ENCODE measurements around the gene DNAJC1.
"Not testable (repeated sequence)": the region's sequence is repeated elsewhere in the genome, so short reads cannot be mapped to it uniquely, and the experiment has no call there.

The DNAJC1 gene

GRCh38 chr10:21899736-21900135, 103.8 kb downstream of the DNAJC1 start:
- no peak for DNase-seq

GRCh38 chr10:21895932-21896331, 107.6 kb downstream of the DNAJC1 start:
- DNase-seq = no peak

DNA sequence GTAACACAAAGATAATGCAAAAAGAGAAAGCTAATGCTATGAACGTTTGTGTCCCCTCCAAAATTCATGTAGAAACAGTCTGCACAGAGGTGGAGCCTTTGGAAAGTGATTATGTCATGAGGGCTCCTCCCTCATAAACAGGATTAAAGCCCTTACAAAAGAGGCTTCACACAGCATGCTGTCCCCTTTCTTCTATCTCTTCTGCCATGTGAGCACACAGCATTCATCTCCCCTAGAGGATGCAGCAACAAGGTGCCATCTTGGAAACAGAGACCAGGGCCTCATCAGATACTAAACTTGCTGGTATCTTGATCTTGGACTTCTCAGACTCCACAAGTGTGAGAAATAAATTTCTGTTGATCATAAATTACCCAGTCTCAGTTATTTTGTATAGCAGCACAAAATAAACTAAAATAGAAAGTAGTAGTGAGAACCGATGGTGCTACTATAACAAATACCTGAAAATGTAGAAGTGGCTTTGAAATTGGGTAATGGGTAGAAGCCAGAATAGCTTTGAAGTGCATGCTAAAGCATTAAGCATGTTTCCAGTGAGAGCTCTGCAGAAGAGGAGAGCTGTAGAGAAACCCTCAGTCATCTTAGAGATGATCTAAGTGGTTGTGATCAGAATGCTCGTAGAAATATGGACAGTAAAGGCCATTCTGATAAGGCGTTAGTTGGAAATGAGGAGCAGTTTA, 108.7 kb downstream of the DNAJC1 start:
- DNase-seq = no peak

GRCh38 chr10:21891439-21891838, 112.1 kb downstream of the DNAJC1 start:
- no peak for DNase-seq

- no peak for DNase-seq
Measured at GRCh38 chr10:21889477-21890275, 113.9 kb downstream of the DNAJC1 start.

DNA sequence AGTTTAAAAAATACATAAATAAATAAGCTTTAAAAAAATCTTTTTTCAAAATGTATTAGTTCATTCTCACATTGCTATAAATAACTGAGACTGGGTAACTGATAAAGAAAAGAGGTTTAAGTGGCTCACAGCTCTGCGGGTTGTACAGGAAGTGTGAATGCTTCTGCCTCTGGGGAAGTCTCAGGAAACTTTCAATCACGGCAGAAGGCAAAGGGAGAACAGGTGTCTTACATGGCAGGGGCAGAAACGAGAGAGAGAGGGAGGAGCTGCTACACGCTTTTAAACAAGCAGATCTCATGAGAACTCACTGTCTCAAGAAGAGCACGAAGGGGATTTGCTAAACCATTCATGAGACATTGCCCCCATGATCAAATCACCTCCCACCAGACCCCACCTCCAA, 114.6 kb downstream of the DNAJC1 start:
- DNase-seq = no peak

DNA sequence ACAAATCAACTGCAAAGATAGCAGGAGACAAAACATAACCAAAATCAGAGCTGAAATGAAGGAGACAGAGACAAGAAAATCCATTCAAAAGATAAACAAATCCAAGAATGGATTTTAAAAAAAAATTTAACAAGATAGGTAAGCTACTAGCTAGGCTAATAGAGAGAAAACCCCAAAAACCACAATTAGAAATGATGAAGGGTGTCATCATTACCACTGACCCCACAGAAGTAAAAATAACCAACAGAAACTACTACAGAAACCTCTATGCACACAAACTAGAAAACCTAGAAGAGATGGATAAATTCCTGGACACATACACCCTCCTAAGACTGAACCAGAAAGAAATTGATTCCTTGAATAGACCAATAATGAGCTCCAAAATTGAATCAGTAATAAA, 117.6 kb downstream of the DNAJC1 start:
- DNase-seq = no peak

GRCh38 chr10:21873198-21873597, 130.3 kb downstream of the DNAJC1 start:
- no peak for DNase-seq

DNA sequence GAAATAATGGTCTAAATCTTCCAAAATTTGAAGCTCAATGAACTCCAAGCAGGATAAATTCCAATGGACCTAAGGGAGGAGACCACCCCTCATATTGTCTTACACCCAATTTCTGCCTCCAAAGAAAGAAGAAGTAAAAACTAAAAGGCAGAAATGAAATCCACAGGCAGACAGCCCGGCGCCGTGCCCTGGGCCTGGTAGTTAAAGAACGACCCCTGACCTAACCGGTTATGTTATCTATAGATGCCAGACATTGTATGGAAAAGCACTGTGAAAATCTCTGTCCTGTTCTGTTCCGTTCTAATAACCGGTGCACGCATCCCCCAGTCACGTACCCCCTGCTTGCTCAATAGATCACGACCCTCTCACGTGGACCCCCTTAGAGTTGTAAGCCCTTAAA, 130.8 kb downstream of the DNAJC1 start:
- DNase-seq = not testable (repeated sequence)

- no peak for DNase-seq
Measured at GRCh38 chr10:21870849-21871248, 132.7 kb downstream of the DNAJC1 start.

GRCh38 chr10:21869087-21869486, 134.4 kb downstream of the DNAJC1 start:
- DNase-seq = not testable (repeated sequence)

DNA sequence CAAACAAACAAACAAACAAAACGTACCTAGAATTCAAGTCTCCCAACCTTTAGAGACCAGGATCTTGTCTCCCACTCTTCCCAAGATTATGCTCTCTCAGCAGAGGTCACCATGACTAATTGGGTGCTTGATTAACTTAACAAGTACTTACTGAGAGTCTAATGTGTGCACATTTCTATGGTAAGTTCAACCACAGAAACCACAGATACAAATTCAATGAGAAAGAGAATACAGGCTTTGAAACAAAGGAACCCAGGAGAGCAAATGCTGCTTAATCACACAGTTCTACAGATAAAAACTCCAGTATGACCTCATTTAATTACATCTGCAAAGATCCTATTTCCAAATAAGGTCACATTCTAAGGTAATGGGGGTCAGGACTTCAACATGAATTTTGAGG, 142.8 kb downstream of the DNAJC1 start:
- no peak for DNase-seq

GRCh38 chr10:21858455-21858854, 145.1 kb downstream of the DNAJC1 start:
- no peak for DNase-seq

- no peak for DNase-seq
Measured at GRCh38 chr10:21849607-21850006, 153.9 kb downstream of the DNAJC1 start.

DNA sequence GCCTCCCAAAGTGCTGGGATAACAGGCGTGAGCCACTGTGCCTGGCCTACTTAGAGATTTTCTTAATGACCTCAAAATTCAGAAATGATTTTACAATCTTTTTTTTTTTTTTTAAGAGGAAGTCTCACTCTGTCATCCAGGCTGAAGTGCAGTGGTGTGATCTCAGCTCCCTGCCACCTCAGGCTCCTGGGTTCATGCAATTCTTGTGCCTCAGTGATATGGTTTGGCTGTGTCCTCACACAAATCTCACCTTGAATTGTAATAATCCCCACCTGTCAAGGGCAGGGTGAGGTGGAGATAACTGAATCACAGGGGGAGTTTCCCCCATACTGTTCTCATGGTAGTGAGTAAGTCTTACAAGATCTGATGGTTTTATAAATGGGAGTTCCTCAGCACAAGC, 159.9 kb downstream of the DNAJC1 start:
- no peak for DNase-seq

DNA sequence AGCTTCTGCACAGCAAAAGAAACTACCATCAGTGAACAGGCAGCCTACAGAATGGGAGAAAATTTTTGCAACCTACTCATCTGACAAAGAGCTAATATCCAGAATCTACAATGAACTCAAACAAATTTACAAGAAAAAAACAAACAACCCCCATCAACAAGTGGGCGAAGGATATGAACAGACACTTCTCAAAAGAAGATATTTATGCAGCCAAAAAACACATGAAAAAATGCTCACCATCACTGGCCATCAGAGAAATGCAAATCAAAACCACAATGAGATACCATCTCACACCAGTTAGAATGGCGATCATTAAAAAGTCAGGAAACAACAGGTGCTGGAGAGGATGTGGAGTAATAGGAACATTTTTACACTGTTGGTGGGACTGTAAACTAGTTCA, 162.3 kb downstream of the DNAJC1 start:
- not testable (repeated sequence) for DNase-seq

GRCh38 chr10:21837487-21837886, 166.0 kb downstream of the DNAJC1 start:
- not testable (repeated sequence) for DNase-seq

DNA sequence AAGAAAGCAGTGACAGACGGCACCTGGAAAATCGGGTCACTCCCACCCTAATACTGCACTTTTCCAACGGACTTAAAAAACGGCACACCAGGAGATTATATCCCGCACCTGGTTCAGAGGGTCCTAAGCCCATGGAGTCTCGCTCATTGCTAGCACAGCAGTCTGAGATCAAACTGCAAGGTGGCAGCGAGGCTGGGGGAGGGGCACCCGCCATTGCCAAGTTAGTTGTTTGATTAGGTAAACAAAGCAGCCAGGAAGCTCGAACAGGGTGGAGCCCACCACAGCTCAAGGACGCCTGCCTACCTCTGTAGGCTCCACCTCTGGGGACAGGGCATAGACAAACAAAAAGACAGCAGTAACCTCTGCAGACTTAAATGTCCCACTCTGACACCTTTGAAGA, 169.0 kb downstream of the DNAJC1 start:
- not testable (repeated sequence) for DNase-seq

DNA sequence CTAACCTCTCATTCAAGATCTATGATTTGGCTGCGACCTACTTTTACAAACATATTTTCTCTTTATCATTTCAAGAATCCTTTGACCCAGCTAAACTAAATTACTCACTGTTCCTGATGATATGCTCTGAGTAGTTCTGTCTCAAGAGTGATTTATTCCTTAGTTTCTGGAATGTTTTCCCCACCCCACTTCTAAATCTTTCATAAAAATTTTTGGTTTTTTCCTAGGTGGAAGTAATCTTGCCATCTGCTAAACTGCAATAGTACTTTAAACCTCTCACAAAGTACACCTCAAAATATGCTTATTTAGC, 170.8 kb downstream of the DNAJC1 start:
- no peak for DNase-seq

DNA sequence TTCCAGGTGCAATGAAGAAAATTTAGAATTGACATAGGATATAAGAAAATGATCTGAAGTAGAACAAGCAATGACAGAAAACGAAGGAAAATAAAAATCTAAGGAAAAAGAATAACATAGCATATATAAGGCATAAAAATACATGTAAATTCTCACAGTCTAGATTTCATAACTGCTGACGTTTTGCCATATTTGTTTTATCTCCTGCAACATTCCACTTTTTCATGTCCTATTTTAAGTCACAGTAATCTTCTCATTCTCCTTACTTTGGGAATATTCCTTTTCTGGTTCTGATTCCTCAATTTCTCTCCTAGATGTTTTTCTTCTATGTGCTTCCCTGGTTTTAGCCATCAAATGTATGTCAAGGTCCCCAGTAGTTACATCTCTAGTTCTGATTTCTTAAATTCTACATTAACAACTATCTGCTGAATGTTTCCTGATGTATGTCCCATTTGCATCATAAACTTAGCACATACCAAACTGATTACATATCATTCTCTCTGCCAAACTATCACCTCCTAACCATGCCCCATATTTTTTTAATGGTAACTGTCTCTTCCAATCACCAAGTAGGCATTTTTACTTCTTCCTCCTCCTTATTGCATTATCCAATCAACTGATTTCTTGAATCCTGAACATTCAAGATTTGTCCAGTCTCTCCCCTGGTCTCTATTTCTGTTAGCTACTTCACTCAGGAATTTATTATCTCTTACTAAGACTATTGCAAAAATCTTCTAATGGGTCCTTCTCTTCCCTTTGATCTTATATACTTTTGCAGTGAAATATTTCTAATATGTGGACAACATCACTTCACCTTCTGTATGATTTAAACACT, 171.3 kb downstream of the DNAJC1 start:
- DNase-seq = no peak

- no peak for DNase-seq
Measured at GRCh38 chr10:21830037-21830436, 173.5 kb downstream of the DNAJC1 start.

DNA sequence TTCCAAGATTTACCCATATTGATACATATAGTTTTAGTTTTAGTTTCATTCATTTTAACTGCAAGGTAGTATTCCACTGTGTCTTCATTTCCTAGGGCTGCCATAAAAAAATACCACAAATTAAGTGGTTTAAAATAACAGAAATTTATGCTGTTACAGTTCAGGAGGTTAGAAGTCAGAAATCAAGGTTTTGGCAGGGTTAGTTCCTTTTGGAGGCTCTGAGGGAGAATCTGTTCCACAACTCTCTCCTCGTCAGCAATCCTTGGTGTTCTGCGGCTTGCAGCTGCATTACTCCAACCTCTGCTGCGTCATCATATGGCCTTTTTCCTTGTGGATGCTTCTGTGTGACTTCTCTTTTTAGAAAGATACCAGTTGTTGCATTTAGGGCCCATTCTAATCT, 176.2 kb downstream of the DNAJC1 start:
- no peak for DNase-seq

DNA sequence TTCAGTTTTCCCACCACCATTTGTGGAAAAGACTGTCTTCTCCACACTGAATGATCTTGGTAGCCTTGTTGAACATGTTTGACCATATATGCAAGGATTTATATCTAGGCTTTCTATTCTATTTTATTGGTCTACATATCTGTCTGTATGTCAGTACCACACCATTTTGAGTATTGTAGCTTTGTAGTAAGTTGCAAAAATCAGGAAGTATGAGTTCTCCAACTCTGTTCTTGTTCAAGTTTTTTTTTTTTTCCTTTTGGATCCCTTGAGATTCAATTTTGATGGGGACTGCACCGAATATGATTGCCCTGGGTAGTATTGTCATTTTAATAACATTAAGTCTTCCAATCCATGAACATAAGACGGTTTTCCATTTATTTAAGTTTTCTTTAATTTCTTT, 176.8 kb downstream of the DNAJC1 start:
- no peak for DNase-seq

DNA sequence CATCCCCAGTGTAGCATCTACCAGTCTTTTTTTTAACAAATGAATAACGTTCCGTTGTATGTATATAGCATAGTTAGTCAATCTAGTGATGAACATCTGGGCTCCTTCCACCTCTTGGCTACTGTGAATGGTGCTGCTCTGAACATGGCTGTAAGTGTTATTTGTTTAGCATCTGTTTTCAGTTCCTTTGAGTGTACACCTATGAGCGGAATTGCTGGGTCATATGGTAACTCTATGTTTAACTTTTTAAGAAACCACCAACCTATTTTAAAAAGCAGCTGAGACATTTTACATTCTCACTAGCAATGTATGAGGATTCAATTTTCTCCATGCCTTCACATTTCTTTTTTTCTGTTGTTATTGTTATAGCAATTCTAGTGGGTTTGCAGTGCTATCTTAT, 178.2 kb downstream of the DNAJC1 start:
- DNase-seq = no peak

Measured in inflammatory macrophage (primary cell).